HepG2 (cell line): ENCODE results near the gene TAS1R1. TPM values are rescaled to one million over a fixed set of nuclear protein-coding genes. Genes with fewer than 3 reads are reported as not detected.
A peak's percentile ranks its signal among the peaks of the same experiment; 100 is the strongest.

ENCODE experiments used
- AKNA ChIP-seq: sonication (generic); formaldehyde crosslinking; IDR thresholded peaks from 2 replicates; pipeline ENCODE4 v1.4.0; 2020; ENCODE audit warnings: missing genetic modification reagents, borderline replicate concordance
- BCL6 ChIP-seq: IDR thresholded peaks from 2 replicates; pipeline ENCODE4 v1.6.1; 2016; ENCODE audit warnings: missing genetic modification reagents, missing compliant biosample characterization
- CERS6 ChIP-seq: sonication (generic); formaldehyde crosslinking; IDR thresholded peaks from 2 replicates; pipeline ENCODE4 v1.5.0; 2020; ENCODE audit warnings: missing genetic modification reagents
- FUBP1 ChIP-seq: sonication (generic); formaldehyde crosslinking; IDR thresholded peaks from 2 replicates; pipeline ENCODE4 v1.5.1; 2020; ENCODE audit warnings: missing genetic modification reagents, mild to moderate bottlenecking, borderline replicate concordance
- HMGA1 ChIP-seq: sonication (generic); formaldehyde crosslinking; conservative IDR thresholded peaks from 2 replicates; pipeline ENCODE4 v1.4.0; 2020; ENCODE audit warnings: missing genetic modification reagents
- TOE1 ChIP-seq: sonication (generic); formaldehyde crosslinking; IDR thresholded peaks from 2 replicates; pipeline ENCODE4 v1.4.0; 2020; ENCODE audit warnings: mild to moderate bottlenecking, missing genetic modification reagents
- ZFP82 ChIP-seq: sonication (generic); formaldehyde crosslinking; IDR thresholded peaks from 2 replicates; pipeline ENCODE4 v1.5.1; 2020; ENCODE audit warnings: mild to moderate bottlenecking, missing genetic modification reagents, borderline replicate concordance
- ZNF337 ChIP-seq: sonication (generic); formaldehyde crosslinking; IDR thresholded peaks from 2 replicates; pipeline ENCODE4 v1.5.1; 2020; ENCODE audit warnings: missing genetic modification reagents, low read depth, mild to moderate bottlenecking, borderline replicate concordance
- ZNF543 ChIP-seq: sonication (generic); formaldehyde crosslinking; IDR thresholded peaks from 2 replicates; pipeline ENCODE4 v1.4.0; 2020; ENCODE audit warnings: mild to moderate bottlenecking, missing genetic modification reagents
- ZNF557 ChIP-seq: sonication (generic); formaldehyde crosslinking; IDR thresholded peaks from 2 replicates; pipeline ENCODE4 v1.4.0; 2020; ENCODE audit warnings: missing genetic modification reagents
- polyA plus RNA-seq, 8 experiments: library from polyadenylated mRNA; depleted of rRNA in 3 of 8; stranded (reverse) in 7 of 8; unstranded in 1 of 8; fragments of >200 nt; fragmentation: Illumina TruSeq in 4 of 8; extraction: Trizol in 4 of 8; gene quantifications; 2 replicates each; pipeline versions ENCODE4 v1.2.1 to v1.2.3, GENCODE V29; 2011 to 2016; ENCODE audit warnings: low read depth in 4 of 8, missing spikeins in 1 of 8, mixed read lengths in 1 of 8; ENCODE audit not compliant: insufficient read depth in 1 of 8
- total RNA-seq, 5 experiments: library from RNA; depleted of rRNA; stranded (reverse); fragments of >200 nt; fragmentation: Illumina TruSeq; extraction: Trizol; gene quantifications; 2 replicates each; pipeline ENCODE4 v1.2.3, GENCODE V29; 2016; ENCODE audit warnings: low read depth in 1 of 5
- TF ChIP-seq, protein P1 (sequence below): sonication (generic); formaldehyde crosslinking; IDR thresholded peaks from 2 replicates; pipeline ENCODE4 v1.8.1; 2023; ENCODE audit warnings: mild to moderate bottlenecking, moderate library complexity, missing genetic modification reagents
- TF ChIP-seq, protein P2 (sequence below): sonication (generic); formaldehyde crosslinking; IDR thresholded peaks from 2 replicates; pipeline ENCODE4 v1.5.1; 2020; ENCODE audit warnings: mild to moderate bottlenecking, missing genetic modification reagents, borderline replicate concordance
- TF ChIP-seq, protein P3 (sequence below): sonication (generic); formaldehyde crosslinking; IDR thresholded peaks from 2 replicates; pipeline ENCODE4 v1.8.0; 2022; ENCODE audit warnings: low read depth, missing genetic modification reagents
- TF ChIP-seq, protein P4 (sequence below): sonication (generic); formaldehyde crosslinking; IDR thresholded peaks from 2 replicates; pipeline ENCODE4 v1.4.0; 2020; ENCODE audit warnings: missing genetic modification reagents

Gene TAS1R1
- total and polyA plus RNA-seq, 2 of the 13 experiments (the other 11 are each of a cell fraction or from before 2014, with no cell fraction given) = 1.4 to 1.6 TPM

DNA sequence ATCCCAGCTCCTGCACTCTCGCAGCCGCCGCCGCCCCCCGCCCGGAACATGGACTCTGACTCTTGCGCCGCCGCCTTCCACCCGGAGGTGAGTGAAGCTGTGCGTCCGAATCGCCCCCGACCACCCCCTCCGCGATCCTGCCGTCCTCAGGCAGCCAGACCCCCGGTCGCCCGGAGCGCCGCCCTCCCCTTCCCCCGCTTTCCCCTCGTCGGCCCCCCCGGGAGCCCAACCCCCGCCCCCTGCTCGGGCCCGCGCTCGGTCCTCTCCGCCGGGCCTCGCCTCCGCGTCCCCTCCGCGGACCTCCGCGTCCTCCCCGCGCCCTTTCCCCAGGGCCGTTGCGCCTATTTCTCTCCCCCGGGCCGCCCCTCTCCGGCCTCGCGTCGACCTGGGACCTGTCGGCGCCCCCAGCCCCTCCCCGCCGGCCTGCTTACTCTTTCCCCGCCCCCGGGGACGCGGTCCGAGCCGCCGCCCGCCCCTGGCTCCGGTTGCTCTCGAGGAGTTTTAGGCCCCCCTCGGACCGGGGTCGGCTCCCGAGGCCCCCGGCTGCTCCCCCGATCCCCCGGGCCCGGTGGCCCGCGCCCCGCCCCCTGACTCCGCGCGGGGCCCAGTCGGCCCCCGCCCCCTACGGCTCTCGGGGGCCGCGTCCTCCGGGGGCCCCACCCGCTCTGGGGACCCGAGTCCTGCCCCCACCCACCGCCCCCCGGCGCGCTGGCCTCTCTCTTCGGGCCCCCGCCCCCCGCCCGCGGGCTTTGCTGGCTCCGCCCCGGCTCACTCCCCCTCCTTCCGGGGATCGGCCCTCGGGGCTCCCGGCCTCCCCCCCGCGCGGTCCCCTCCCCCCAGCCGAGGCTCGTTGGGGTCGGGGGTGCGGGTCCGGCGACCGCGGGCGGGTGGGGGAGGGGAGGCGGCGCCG lies 59.2 kb downstream of the TAS1R1 start (continued):
- TF ChIP-seq FUBP1 = no peak
- no peak for TF ChIP-seq ZFP82 (CRISPR knock-in tag)
- TF ChIP-seq, protein P1, sequence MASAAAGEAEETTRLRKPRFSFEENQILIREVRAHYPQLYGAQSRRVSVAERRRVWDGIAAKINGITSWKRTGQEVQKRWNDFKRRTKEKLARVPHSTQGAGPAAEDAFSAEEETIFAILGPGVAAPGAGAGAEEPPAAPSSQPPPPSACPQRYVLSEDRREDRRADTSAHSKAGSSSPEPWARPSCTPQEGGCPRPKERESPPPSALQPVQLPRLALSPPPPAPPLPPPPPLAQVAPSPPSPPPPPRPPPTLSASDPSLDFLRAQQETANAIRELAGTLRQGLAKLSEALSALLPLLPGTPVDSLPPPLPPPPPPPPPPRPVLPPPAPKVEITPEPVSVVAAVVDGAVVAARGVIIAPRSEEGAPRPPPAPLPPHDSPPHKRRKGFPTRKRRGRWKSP = no peak
- TF ChIP-seq, protein P2, sequence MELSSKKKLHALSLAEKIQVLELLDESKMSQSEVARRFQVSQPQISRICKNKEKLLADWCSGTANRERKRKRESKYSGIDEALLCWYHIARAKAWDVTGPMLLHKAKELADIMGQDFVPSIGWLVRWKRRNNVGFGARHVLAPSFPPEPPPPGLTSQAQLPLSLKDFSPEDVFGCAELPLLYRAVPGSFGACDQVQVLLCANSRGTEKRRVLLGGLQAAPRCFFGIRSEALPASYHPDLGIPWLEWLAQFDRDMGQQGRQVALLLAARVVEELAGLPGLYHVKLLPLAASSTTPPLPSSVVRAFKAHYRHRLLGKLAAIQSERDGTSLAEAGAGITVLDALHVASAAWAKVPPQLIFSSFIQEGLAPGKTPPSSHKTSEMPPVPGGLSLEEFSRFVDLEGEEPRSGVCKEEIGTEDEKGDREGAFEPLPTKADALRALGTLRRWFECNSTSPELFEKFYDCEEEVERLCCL (CRISPR knock-in tag) = no peak
- no peak for TF ChIP-seq ZNF557 (CRISPR knock-in tag)
- 0 out of 2 replicates have a peak, but pooled peaks have one; percentile 12 for TF ChIP-seq ZNF543 (CRISPR knock-in tag)
- TF ChIP-seq, protein P3, sequence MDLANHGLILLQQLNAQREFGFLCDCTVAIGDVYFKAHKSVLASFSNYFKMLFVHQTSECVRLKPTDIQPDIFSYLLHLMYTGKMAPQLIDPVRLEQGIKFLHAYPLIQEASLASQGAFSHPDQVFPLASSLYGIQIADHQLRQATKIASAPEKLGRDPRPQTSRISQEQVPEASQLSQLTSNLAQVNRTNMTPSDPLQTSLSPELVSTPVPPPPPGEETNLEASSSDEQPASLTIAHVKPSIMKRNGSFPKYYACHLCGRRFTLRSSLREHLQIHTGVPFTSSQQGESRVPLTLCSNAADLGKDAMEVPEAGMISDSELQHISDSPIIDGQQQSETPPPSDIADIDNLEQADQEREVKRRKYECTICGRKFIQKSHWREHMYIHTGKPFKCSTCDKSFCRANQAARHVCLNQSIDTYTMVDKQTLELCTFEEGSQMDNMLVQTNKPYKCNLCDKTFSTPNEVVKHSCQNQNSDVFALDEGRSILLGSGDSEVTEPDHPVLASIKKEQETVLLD (CRISPR knock-in tag) = peak; percentile 71
- TF ChIP-seq CERS6 (CRISPR knock-in tag) = no peak
- TF ChIP-seq BCL6 (CRISPR knock-in tag) = peak; percentile 59; the same call in 1 of the 2 replicates
- TF ChIP-seq TOE1 = no peak
- no peak for TF ChIP-seq HMGA1 (CRISPR knock-in tag)
- TF ChIP-seq ZNF337 = no peak
- TF ChIP-seq, protein P4, sequence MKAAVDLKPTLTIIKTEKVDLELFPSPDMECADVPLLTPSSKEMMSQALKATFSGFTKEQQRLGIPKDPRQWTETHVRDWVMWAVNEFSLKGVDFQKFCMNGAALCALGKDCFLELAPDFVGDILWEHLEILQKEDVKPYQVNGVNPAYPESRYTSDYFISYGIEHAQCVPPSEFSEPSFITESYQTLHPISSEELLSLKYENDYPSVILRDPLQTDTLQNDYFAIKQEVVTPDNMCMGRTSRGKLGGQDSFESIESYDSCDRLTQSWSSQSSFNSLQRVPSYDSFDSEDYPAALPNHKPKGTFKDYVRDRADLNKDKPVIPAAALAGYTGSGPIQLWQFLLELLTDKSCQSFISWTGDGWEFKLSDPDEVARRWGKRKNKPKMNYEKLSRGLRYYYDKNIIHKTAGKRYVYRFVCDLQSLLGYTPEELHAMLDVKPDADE (CRISPR knock-in tag) = no peak
- no peak for TF ChIP-seq AKNA (CRISPR knock-in tag)
